A673 (cell line): ENCODE data around the gene CCDC127. TPM values are rescaled to one million over a fixed set of nuclear protein-coding genes. Genes with fewer than 3 reads are reported as not detected.
A peak's percentile ranks its signal among the peaks of the same experiment; 100 is the strongest.

Source experiments
- BruUV-seq: library from RNA; stranded (reverse); fragments of 400-500 nt; replicated peaks from 2 replicates; lab custom pipeline; 2021; lab: Mats Ljungman, UMichigan
- CTCF ChIA-PET: fragments of 300-600 bp; sonication (Branson Sonifier 250); formaldehyde crosslinking; loops from one replicate; lab custom pipeline; 2022; ENCODE audit warnings: antibody characterized with exemption; lab: Charles Lee
- POLR2A ChIA-PET: fragments of 300-600 bp; sonication (Branson Sonifier 250); formaldehyde crosslinking; loops from one replicate; lab custom pipeline; 2022; ENCODE audit warnings: antibody characterized with exemption; ENCODE audit not compliant: low non-redundant PET; lab: Charles Lee
- DNase-seq: peaks from one replicate; pipeline ENCODE4 v3.0.0-alpha.2; 2015; ENCODE audit warnings: low spot score
- H3K27ac ChIP-seq: fragments of 200-600 bp; sonication (generic); 2 replicates; pipeline ENCODE4 v1.5.1; 2016; ENCODE audit warnings: mixed run types, low read depth, mild to moderate bottlenecking, mixed read lengths, antibody characterized with exemption, low read length; ENCODE audit not compliant: poor library complexity, severe bottlenecking
- H3K27me3 ChIP-seq: fragments of 200-600 bp; sonication (generic); replicated peaks from 2 replicates; pipeline ENCODE4 v1.6.1; 2017; ENCODE audit warnings: mixed run types, low read depth, mild to moderate bottlenecking, mixed read lengths, antibody characterized with exemption, low read length; ENCODE audit not compliant: insufficient read depth, poor library complexity
- H3K36me3 ChIP-seq: fragments of 200-600 bp; sonication (generic); 2 replicates; pipeline ENCODE4 v1.6.1; 2016; ENCODE audit warnings: mixed run types, mild to moderate bottlenecking, mixed read lengths, antibody characterized with exemption, low read length; ENCODE audit not compliant: insufficient read depth, poor library complexity, severe bottlenecking
- H3K4me1 ChIP-seq: fragments of 200-600 bp; sonication (generic); 2 replicates; pipeline ENCODE4 v1.6.1; 2017; ENCODE audit warnings: mixed run types, mild to moderate bottlenecking, mixed read lengths, antibody characterized with exemption, low read length; ENCODE audit not compliant: insufficient read depth, poor library complexity, severe bottlenecking
- H3K4me3 ChIP-seq: fragments of 200-600 bp; sonication (generic); 2 replicates; pipeline ENCODE4 v1.5.1; 2016; ENCODE audit warnings: low read depth, mixed run types, mild to moderate bottlenecking, mixed read lengths, low read length; ENCODE audit not compliant: poor library complexity, severe bottlenecking
- H3K9me3 ChIP-seq: fragments of 200-600 bp; sonication (generic); 2 replicates; pipeline ENCODE4 v1.6.1; 2016; ENCODE audit warnings: mixed run types, low read depth, mild to moderate bottlenecking, mixed read lengths, antibody characterized with exemption, low read length; ENCODE audit not compliant: poor library complexity, severe bottlenecking
- CTCF ChIP-seq: fragments of 300-800, 200-600 bp; sonication (generic); conservative IDR thresholded peaks from 2 replicates; pipeline ENCODE4 v1.5.1; 2017; ENCODE audit warnings: low read depth, mild to moderate bottlenecking, antibody characterized with exemption, low read length, moderate library complexity, mixed read lengths
- EZH2 ChIP-seq: fragments of 200-600 bp; sonication (generic); IDR thresholded peaks from 2 replicates; pipeline ENCODE4 v1.6.1; 2017; ENCODE audit warnings: borderline replicate concordance, low read depth, mild to moderate bottlenecking, mixed read lengths, antibody characterized with exemption, low read length; ENCODE audit not compliant: poor library complexity, severe bottlenecking
- intact Hi-C: fragments of 100-400 bp; cut with micrococcal nuclease; formaldehyde crosslinking; loops from one replicate; pipeline ENCODE4 v1.10.0; 2022; ENCODE audit not compliant: unreplicated experiment
- total RNA-seq: library from RNA; stranded (reverse); gene quantifications from 2 replicates; pipeline ENCODE4 v1.2.3, GENCODE V29; 2021

Gene CCDC127
- total RNA-seq, 1 experiment from 2014 or later, result 8.8 TPM

- Histone ChIP-seq H3K27ac (no peak overlapping the region), H3K36me3 (no peaks in the 10 kb centered on the region), H3K9me3 (no peaks in the 10 kb centered on the region), H3K4me1 (peaks cover 3% of the 10 kb centered on the region), H3K4me3 (no peak overlapping the region), H3K27me3 (no peaks in the 10 kb centered on the region)
- ChIA-PET POLR2A (no interaction called here), CTCF (interaction anchor here (0.7 to 1.5 kb wide), 3 partner anchors 132 to 258 kb away, joined by 3 to 5 read pairs (median 3); partner anchors contain the start of gene AHRR)
- no peak for TF ChIP-seq EZH2
- TF ChIP-seq CTCF, result peak; percentile 96
- DNase-seq, result peak; percentile 90
- BruUV-seq, result no TSS peak
- intact Hi-C loops, result loop anchor here (2.0 kb wide), 1 partner anchor 242 kb away; no protein-coding TSS in a partner anchor
Measured at GRCh38 chr5:188488-189481, 29.2 kb downstream of the CCDC127 start.

- intact Hi-C loops, result loop anchor here (2.0 kb wide), 1 partner anchor 243 kb away; no protein-coding TSS in a partner anchor
- DNase-seq, result no peak
Measured at GRCh38 chr5:187617-188451, 30.1 kb downstream of the CCDC127 start.

More at GRCh38 chr5:187617-188451, 30.1 kb downstream of the CCDC127 start:
- H3K4me1 ChIP-seq, result peaks cover 3% of the 10 kb centered on the region
- TF ChIP-seq EZH2, result no peak
- no peak for TF ChIP-seq CTCF
- H3K4me3 ChIP-seq, result no peak overlapping the region
- BruUV-seq, result no TSS peak
- H3K9me3 ChIP-seq, result no peaks in the 10 kb centered on the region
- H3K27ac ChIP-seq, result no peak overlapping the region
- ChIA-PET POLR2A (no interaction called here), CTCF (interaction anchor here (1.1 to 1.5 kb wide), 2 partner anchors 238 to 259 kb away, joined by 3 to 5 read pairs; no protein-coding TSS in a partner anchor)
- no peaks in the 10 kb centered on the region for H3K36me3 ChIP-seq
- H3K27me3 ChIP-seq, result no peaks in the 10 kb centered on the region
